Stomach (tissue), 9 donors: Measurements from ENCODE around the gene RRP12. TPM values are rescaled to one million over a fixed set of nuclear protein-coding genes. Genes with fewer than 3 reads are reported as not detected.
A peak's percentile ranks its signal among the peaks of the same experiment; 100 is the strongest.

Experiments used
- DNase-seq, 2 donors: peaks; one replicate each; pipeline versions ENCODE4 v3.0.0 to v3.0.0-alpha.2; 2013 to 2019
- H3K27ac ChIP-seq, 5 donors: fragments of 200-600 bp in 4 of 5; sonication (generic) in 4 of 5; one replicate each; pipeline ENCODE4 v1.5.1; 2013 to 2019; ENCODE audit warnings: mild to moderate bottlenecking in 1 of 5, moderate library complexity in 1 of 5
- H3K27me3 ChIP-seq, 3 donors: fragments of 200-600 bp; sonication (generic); one replicate each; pipeline ENCODE4 v1.5.1; 2017 to 2019; ENCODE audit warnings: mixed run types in 1 of 3
- H3K36me3 ChIP-seq, 4 donors: fragments of 200-600 bp; sonication (generic); 1 replicate in 3 of 4; 2 replicates in 1 of 4; pipeline ENCODE4 v1.5.1; 2016 to 2019
- H3K4me1 ChIP-seq, 4 donors: fragments of 200-600 bp; sonication (generic); one replicate each; pipeline ENCODE4 v1.5.1; 2016 to 2019
- H3K4me3 ChIP-seq, 4 donors: fragments of 200-600 bp; sonication (generic) in 3 of 4; one replicate each; pipeline ENCODE4 v1.5.1; 2016 to 2019; ENCODE audit warnings: mild to moderate bottlenecking in 1 of 4
- H3K9me3 ChIP-seq, 4 donors: fragments of 200-600 bp; sonication (generic); one replicate each; pipeline ENCODE4 v1.5.1; 2016 to 2019
- CTCF ChIP-seq, 7 experiments: fragments of 450-650 bp in 4 of 7; fragments of 200-600 bp in 3 of 7; sonication (generic) in 3 of 7; IDR thresholded peaks; one replicate each; pipeline ENCODE4 v1.5.1; 2016 to 2019; ENCODE audit warnings: antibody characterized with exemption in 7 of 7, control low read depth in 2 of 7, mild to moderate bottlenecking in 1 of 7
- EP300 ChIP-seq: sonication (generic); formaldehyde crosslinking; IDR thresholded peaks from one replicate; pipeline ENCODE4 v1.6.1; 2017; ENCODE audit warnings: antibody characterized with exemption
- POLR2A ChIP-seq, 4 donors: fragments of 450-650 bp; IDR thresholded peaks; one replicate each; pipeline ENCODE4 v1.6.1; 2016; ENCODE audit warnings: antibody characterized with exemption in 4 of 4, control low read depth in 2 of 4, mild to moderate bottlenecking in 1 of 4, moderate library complexity in 1 of 4
- POLR2AphosphoS5 ChIP-seq, 3 donors: sonication (generic); formaldehyde crosslinking; IDR thresholded peaks; one replicate each; pipeline ENCODE4 v1.6.1; 2016; ENCODE audit warnings: antibody characterized with exemption in 3 of 3
- WGBS, 5 donors: extraction: QIAGEN DNeasy Blood & Tissue Kit in 3 of 5; methylation state at CpG; one replicate each; pipeline versions ENCODE4 v1.1.5 to v1.1.7; 2013 to 2018; 5-methylcytosine and 5-hydroxymethylcytosine counted together
- intact Hi-C: fragments of 100-400 bp; cut with DNase I; formaldehyde crosslinking; loops from one replicate; pipeline ENCODE4 v1.15.1; 2023; ENCODE audit warnings: low total_unique reads
- polyA plus RNA-seq, 3 donors: library from polyadenylated mRNA; stranded (reverse); fragments of 200-250 nt; gene quantifications; one replicate each; pipeline ENCODE4 v1.2.3, GENCODE V29; 2013
- total RNA-seq, 5 donors: library from RNA; depleted of rRNA; stranded (reverse); fragments of >200 nt; gene quantifications; one replicate each; pipeline versions ENCODE4 v1.1.0 to v1.2.3, GENCODE V29; 2014 to 2016
- donor health status: healthy with polysubstance abuse.
- donor health status: Bipolar disorder and iron deficiency.
- donor health status: healthy.

RRP12 gene
- total and polyA plus RNA-seq, 8 donors = 3.5 to 22.2 (median 14.4) TPM

- Histone ChIP-seq H3K4me3 (no peak overlapping the region), H3K27me3 (no peaks in the 10 kb centered on the region), H3K36me3 (peaks cover 0 to 6% (median 2%) of the 10 kb centered on the region in 4 donors), H3K9me3 (no peaks in the 10 kb centered on the region), H3K27ac (no peak overlapping the region), H3K4me1 (peaks cover 31 to 65% (median 54%) of the 10 kb centered on the region in 4 donors)
- WGBS, 5 donors = 70 to 84% (median 78%) methylated on average over 4 of the region's 4 CpGs
- TF ChIP-seq POLR2AphosphoS5 (IDR thresholded peaks at IDR 0.05) (no peak), POLR2A (IDR thresholded peaks at IDR 0.05) (no peak), CTCF (IDR thresholded peaks at IDR 0.05) (no peak), EP300 (no peak)
- intact Hi-C loops = no loop called here
- no peak for DNase-seq
These were observed 77.6 kb downstream of the RRP12 start for GRCh38 chr10:97323501-97323900.

DNA sequence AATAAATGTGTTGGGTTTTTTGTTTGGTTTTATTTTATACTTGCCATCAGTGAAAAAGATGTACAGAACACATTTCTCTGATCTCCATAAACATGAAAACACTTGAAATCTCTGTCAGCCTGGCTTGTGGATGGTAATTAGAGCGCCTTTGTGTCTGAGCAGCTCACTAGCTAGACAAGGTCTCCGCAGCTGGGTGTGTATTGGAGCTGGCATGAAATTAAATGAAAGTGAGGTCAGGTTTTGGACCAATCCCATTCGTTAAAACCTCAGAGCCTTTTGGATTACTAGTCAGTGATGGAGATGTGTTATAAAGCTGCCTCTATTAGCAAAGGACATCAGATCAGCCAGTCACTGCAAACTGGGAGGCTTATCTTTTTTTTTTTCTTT lies 79.3 kb downstream of the RRP12 start:
- H3K27me3 ChIP-seq = no peaks in the 10 kb centered on the region
- 60 to 83% (median 75%) methylated on average over 3 of the region's 3 CpGs for WGBS, 5 donors
- peak overlapping the region in 1 of 5 donors; percentile 99 for H3K27ac ChIP-seq

DNA sequence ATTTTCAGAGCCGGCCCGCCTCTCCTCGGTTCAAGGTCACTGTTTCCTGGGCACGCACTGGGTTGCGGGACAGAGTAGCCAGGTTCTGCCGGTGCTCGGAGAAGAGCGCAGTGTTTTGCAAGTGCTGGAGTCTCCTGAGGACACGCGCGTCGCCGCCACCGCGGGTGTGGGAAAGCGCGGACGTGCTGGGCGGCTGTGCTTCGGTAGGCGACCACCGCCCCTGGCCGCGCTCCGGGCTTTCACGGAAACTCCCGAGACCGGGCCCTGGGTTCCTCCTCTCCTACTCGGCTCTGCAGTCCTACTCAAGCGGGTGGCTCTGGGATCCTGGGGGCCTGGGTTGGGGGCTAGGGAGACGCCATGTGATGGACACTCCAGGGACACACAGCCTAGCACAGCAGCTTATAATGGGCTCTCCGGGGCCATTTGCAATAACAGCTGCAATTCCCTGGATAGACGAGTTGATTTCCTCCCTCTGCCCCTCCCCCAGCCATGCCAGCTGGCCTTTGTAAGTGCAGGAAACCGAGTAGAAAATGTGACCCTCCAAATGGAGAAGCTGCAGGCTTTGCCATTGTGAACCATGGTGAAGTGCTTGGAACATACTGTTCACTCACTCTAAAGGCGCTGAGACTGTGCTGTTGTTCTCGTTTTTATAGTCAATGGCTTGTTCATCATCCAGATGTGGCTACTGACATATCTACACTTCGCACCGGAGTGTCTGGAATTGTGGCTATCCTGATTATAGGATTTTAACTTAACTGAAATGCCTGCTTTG lies 79.9 kb downstream of the RRP12 start:
- Histone ChIP-seq H3K4me3 (peak overlapping the region; percentile 68 to 92 (median 83)), H3K27ac (peak overlapping the region; percentile 11 to 99 (median 96)), H3K36me3 (no peaks in the 10 kb centered on the region), H3K27me3 (no peaks in the 10 kb centered on the region), H3K4me1 (peaks cover 17 to 50% (median 38%) of the 10 kb centered on the region in 4 donors), H3K9me3 (no peaks in the 10 kb centered on the region)
- peak in 1 of 2 donors; percentile 75 for DNase-seq
- TF ChIP-seq POLR2AphosphoS5 (IDR thresholded peaks at IDR 0.05) = peak in 1 of 3 donors; percentile 22
- TF ChIP-seq POLR2A (IDR thresholded peaks at IDR 0.05) = no peak
- TF ChIP-seq EP300 = no peak
- intact Hi-C loops = no loop called here
- 33 to 54% (median 40%) methylated on average over 22 to 38 of the region's 38 CpGs for WGBS, 5 donors

More for the DNA sequence above, 79.3 kb downstream of the RRP12 start:
- no peaks in the 10 kb centered on the region for H3K9me3 ChIP-seq
- H3K4me1 ChIP-seq = peaks cover 17 to 55% (median 41%) of the 10 kb centered on the region in 4 donors
- TF ChIP-seq EP300 (no peak), POLR2AphosphoS5 (IDR thresholded peaks at IDR 0.05) (no peak), POLR2A (IDR thresholded peaks at IDR 0.05) (no peak), CTCF (IDR thresholded peaks at IDR 0.05) (no peak)
- no peak for DNase-seq
- H3K36me3 ChIP-seq = no peaks in the 10 kb centered on the region
- peak overlapping the region in 3 of 4 donors; percentile 3 to 92 (median 85) for H3K4me3 ChIP-seq
- intact Hi-C loops = no loop called here

GRCh38 chr10:97320480-97321031 lies 80.6 kb downstream of the RRP12 start:
- WGBS, 5 donors = 15 to 33% (median 20%) methylated on average over 18 to 24 of the region's 24 CpGs
- H3K9me3 ChIP-seq = no peaks in the 10 kb centered on the region
- no peaks in the 10 kb centered on the region for H3K27me3 ChIP-seq

More at GRCh38 chr10:97320480-97321031, 80.6 kb downstream of the RRP12 start:
- Histone ChIP-seq H3K4me3 (peak overlapping the region; percentile 68 to 92 (median 83)), H3K4me1 (peaks cover 17 to 44% (median 32%) of the 10 kb centered on the region in 4 donors), H3K36me3 (no peaks in the 10 kb centered on the region), H3K27ac (peak overlapping the region; percentile 87 to 99 (median 97))
- TF ChIP-seq EP300 = no peak
- no peak for TF ChIP-seq CTCF (IDR thresholded peaks at IDR 0.05)
- no peak for TF ChIP-seq POLR2A (IDR thresholded peaks at IDR 0.05)
- no peak for TF ChIP-seq POLR2AphosphoS5 (IDR thresholded peaks at IDR 0.05)
- intact Hi-C loops = no loop called here
- peak; percentile 29 to 49 for DNase-seq
